ENCODE results near the gene CTTNBP2NL. TPM values are rescaled to one million over a fixed set of nuclear protein-coding genes. Genes with fewer than 3 reads are reported as not detected.
"Not testable (repeated sequence)": the region's sequence is repeated elsewhere in the genome, so short reads cannot be mapped to it uniquely, and the experiment has no call there.

Gene CTTNBP2NL
- total and polyA plus RNA-seq, 8 donors, result 3.6 to 41.5 (median 13.7) TPM

GRCh38 chr1:112423207-112423606 is 27.2 kb downstream of the CTTNBP2NL start:
- H3K27me3 ChIP-seq, result no peaks in the 10 kb centered on the region
- DNase-seq, result no peak
- WGBS, 5 donors, result 66 to 78% (median 76%) methylated on average over 1 of the region's 1 CpG
- no peak overlapping the region for H3K4me3 ChIP-seq
- no peak for TF ChIP-seq POLR2AphosphoS5 (IDR thresholded peaks at IDR 0.05)
- no peak for TF ChIP-seq CTCF (IDR thresholded peaks at IDR 0.05)
- TF ChIP-seq EP300 (IDR thresholded peaks at IDR 0.05), result no peak
- no peak for TF ChIP-seq POLR2A (IDR thresholded peaks at IDR 0.05)
- H3K36me3 ChIP-seq, result peaks cover 0 to 40% (median 17%) of the 10 kb centered on the region in 4 donors
- H3K27ac ChIP-seq, result no peak overlapping the region
- H3K4me1 ChIP-seq, result peaks cover 0 to 11% (median 0%) of the 10 kb centered on the region in 4 donors
- intact Hi-C loops (cut with DNase I; ENCODE audit: low total_unique reads), result no loop called here
- no peaks in the 10 kb centered on the region for H3K9me3 ChIP-seq

GRCh38 chr1:112423666-112424065 is 27.7 kb downstream of the CTTNBP2NL start:
- peaks cover 0 to 36% (median 17%) of the 10 kb centered on the region in 4 donors for H3K36me3 ChIP-seq

GRCh38 chr1:112429749-112430148 is 33.7 kb downstream of the CTTNBP2NL start:
- H3K4me3 ChIP-seq, result no peak overlapping the region
- intact Hi-C loops (cut with DNase I; ENCODE audit: low total_unique reads), result no loop called here
- no peaks in the 10 kb centered on the region for H3K9me3 ChIP-seq
- no peak for DNase-seq
- H3K4me1 ChIP-seq, result peaks cover 0 to 11% (median 1%) of the 10 kb centered on the region in 4 donors
- 87 to 100% (median 92%) methylated on average over 1 of the region's 1 CpG for WGBS, 5 donors
- H3K36me3 ChIP-seq, result peaks cover 0 to 18% (median 10%) of the 10 kb centered on the region in 4 donors
- TF ChIP-seq CTCF (IDR thresholded peaks at IDR 0.05) (no peak), POLR2AphosphoS5 (IDR thresholded peaks at IDR 0.05) (no peak), POLR2A (IDR thresholded peaks at IDR 0.05) (no peak), EP300 (IDR thresholded peaks at IDR 0.05) (no peak)
- no peaks in the 10 kb centered on the region for H3K27me3 ChIP-seq
- no peak overlapping the region for H3K27ac ChIP-seq

More at GRCh38 chr1:112423666-112424065, 27.7 kb downstream of the CTTNBP2NL start:
- intact Hi-C loops (cut with DNase I; ENCODE audit: low total_unique reads); H3K9me3 ChIP-seq; H3K4me1 ChIP-seq; H3K27me3 ChIP-seq; H3K27ac ChIP-seq; H3K4me3 ChIP-seq; DNase-seq: not testable (repeated sequence)
- WGBS, 5 donors, result 83 to 92% (median 89%) methylated on average over 10 to 11 of the region's 11 CpGs

GRCh38 chr1:112431038-112431437 is 35.0 kb downstream of the CTTNBP2NL start:
- no peak for TF ChIP-seq POLR2AphosphoS5 (IDR thresholded peaks at IDR 0.05)
- no peak for TF ChIP-seq CTCF (IDR thresholded peaks at IDR 0.05)
- no peak for TF ChIP-seq EP300 (IDR thresholded peaks at IDR 0.05)
- TF ChIP-seq POLR2A (IDR thresholded peaks at IDR 0.05), result no peak
- H3K27ac ChIP-seq, result peak overlapping the region in 3 of 5 donors; percentile 47 to 60 (median 53)
- intact Hi-C loops (cut with DNase I; ENCODE audit: low total_unique reads), result no loop called here
- peaks cover 0 to 12% (median 6%) of the 10 kb centered on the region in 4 donors for H3K4me1 ChIP-seq
- no peaks in the 10 kb centered on the region for H3K9me3 ChIP-seq
- no peak for DNase-seq
- 70 to 84% (median 73%) methylated on average over 1 of the region's 1 CpG for WGBS, 5 donors
- no peaks in the 10 kb centered on the region for H3K27me3 ChIP-seq
- H3K4me3 ChIP-seq, result no peak overlapping the region
- peaks cover 0 to 6% (median under 1%) of the 10 kb centered on the region in 4 donors for H3K36me3 ChIP-seq

- Histone ChIP-seq H3K4me1 (peaks cover 6 to 47% (median 19%) of the 10 kb centered on the region in 4 donors), H3K36me3 (no peaks in the 10 kb centered on the region), H3K27ac (peak overlapping the region in 2 of 5 donors; percentile 19 to 50), H3K9me3 (no peaks in the 10 kb centered on the region), H3K4me3 (no peak overlapping the region), H3K27me3 (no peaks in the 10 kb centered on the region)
- intact Hi-C loops (cut with DNase I; ENCODE audit: low total_unique reads), result no loop called here
- DNase-seq, result no peak
- 53 to 77% (median 69%) methylated on average over 3 of the region's 3 CpGs for WGBS, 5 donors
- TF ChIP-seq POLR2AphosphoS5 (IDR thresholded peaks at IDR 0.05) (no peak), CTCF (IDR thresholded peaks at IDR 0.05) (no peak), POLR2A (IDR thresholded peaks at IDR 0.05) (no peak), EP300 (IDR thresholded peaks at IDR 0.05) (no peak)
Observed at GRCh38 chr1:112435448-112435847, 39.4 kb downstream of the CTTNBP2NL start.

Measured in stomach (tissue), 9 donors.